HepG2 (cell line): Measurements from ENCODE around the gene PCDH12. TPM values are rescaled to one million over a fixed set of nuclear protein-coding genes. Genes with fewer than 3 reads are reported as not detected.

Experiments used
- ADNP ChIP-seq: sonication (generic); formaldehyde crosslinking; IDR thresholded peaks from 2 replicates; pipeline ENCODE4 v1.4.0; 2020; ENCODE audit warnings: missing genetic modification reagents
- CHCHD3 ChIP-seq: sonication (generic); formaldehyde crosslinking; IDR thresholded peaks from 2 replicates; pipeline ENCODE4 v1.8.0; 2022; ENCODE audit warnings: mild to moderate bottlenecking, missing genetic modification reagents, moderate library complexity
- DNMT3B ChIP-seq: conservative IDR thresholded peaks from 2 replicates; pipeline ENCODE4 v1.6.1; 2016; ENCODE audit warnings: missing biosample characterization, control low read depth
- GPN1 ChIP-seq: sonication (generic); formaldehyde crosslinking; IDR thresholded peaks from 2 replicates; pipeline ENCODE4 v1.5.1; 2020; ENCODE audit warnings: missing genetic modification reagents, borderline replicate concordance
- GTF2F1 ChIP-seq: fragments of 150-350 bp; IDR thresholded peaks from 2 replicates; pipeline ENCODE4 v1.6.1; 2014; ENCODE audit warnings: low read length
- HNF4A ChIP-seq: sonication (generic); formaldehyde crosslinking; IDR thresholded peaks from 2 replicates; pipeline ENCODE4 v1.4.0; 2020; ENCODE audit warnings: missing genetic modification reagents
- MXI1 ChIP-seq: IDR thresholded peaks from 3 replicates; pipeline ENCODE4 v1.6.1; 2012; ENCODE audit warnings: low read depth, low read length, inconsistent platforms, borderline replicate concordance
- NFIC ChIP-seq: IDR thresholded peaks from 2 replicates; pipeline ENCODE4 v1.6.1; 2012; ENCODE audit warnings: mild to moderate bottlenecking, low read length, inconsistent platforms
- POGK ChIP-seq: sonication (generic); formaldehyde crosslinking; conservative IDR thresholded peaks from 2 replicates; pipeline ENCODE4 v1.8.0; 2022; ENCODE audit warnings: mild to moderate bottlenecking, moderate library complexity, missing genetic modification reagents
- RFX5 ChIP-seq: IDR thresholded peaks from 2 replicates; pipeline ENCODE4 v1.6.1; 2011; ENCODE audit warnings: low read depth, low read length, improper control_type of control experiment
- SIX4 ChIP-seq: sonication (generic); formaldehyde crosslinking; IDR thresholded peaks from 2 replicates; pipeline ENCODE4 v1.4.0; 2020; ENCODE audit warnings: missing genetic modification reagents
- SSRP1 ChIP-seq: IDR thresholded peaks from 2 replicates; pipeline ENCODE4 v1.6.1; 2016; ENCODE audit warnings: control low read depth
- TRIM22 ChIP-seq: fragments of 450-650 bp; IDR thresholded peaks from 2 replicates; pipeline ENCODE4 v1.6.1; 2017
- ZNF101 ChIP-seq: sonication (generic); formaldehyde crosslinking; IDR thresholded peaks from 2 replicates; pipeline ENCODE4 v1.4.0; 2020; ENCODE audit warnings: mild to moderate bottlenecking, low read depth, missing genetic modification reagents, borderline replicate concordance
- ZNF275 ChIP-seq: sonication (generic); formaldehyde crosslinking; IDR thresholded peaks from 2 replicates; pipeline ENCODE4 v1.8.0; 2022; ENCODE audit warnings: missing genetic modification reagents, mild to moderate bottlenecking, inconsistent platforms, borderline replicate concordance
- ZNF574 ChIP-seq: sonication (generic); formaldehyde crosslinking; IDR thresholded peaks from 2 replicates; pipeline ENCODE4 v1.4.0; 2020; ENCODE audit warnings: missing genetic modification reagents
- ZNF598 ChIP-seq: sonication (generic); formaldehyde crosslinking; IDR thresholded peaks from 2 replicates; pipeline ENCODE4 v1.5.1; 2020; ENCODE audit warnings: mild to moderate bottlenecking, missing genetic modification reagents, borderline replicate concordance
- ZNF710 ChIP-seq: sonication (generic); formaldehyde crosslinking; IDR thresholded peaks from 2 replicates; pipeline ENCODE4 v1.5.0; 2020; ENCODE audit warnings: mild to moderate bottlenecking, missing genetic modification reagents, borderline replicate concordance
- ZNF747 ChIP-seq: sonication (generic); formaldehyde crosslinking; IDR thresholded peaks from 2 replicates; pipeline ENCODE4 v1.8.1; 2023; ENCODE audit warnings: missing genetic modification reagents, mild to moderate bottlenecking, borderline replicate concordance
- ZNF891 ChIP-seq: sonication (generic); formaldehyde crosslinking; IDR thresholded peaks from 2 replicates; pipeline ENCODE4 v1.5.0; 2020; ENCODE audit warnings: mild to moderate bottlenecking, missing genetic modification reagents
- ZSCAN30 ChIP-seq: sonication (generic); formaldehyde crosslinking; IDR thresholded peaks from 2 replicates; pipeline ENCODE4 v1.5.0; 2020; ENCODE audit warnings: mild to moderate bottlenecking, missing genetic modification reagents
- polyA plus RNA-seq, 8 experiments: library from polyadenylated mRNA; depleted of rRNA in 3 of 8; stranded (reverse) in 7 of 8; unstranded in 1 of 8; fragments of >200 nt; fragmentation: Illumina TruSeq in 4 of 8; extraction: Trizol in 4 of 8; gene quantifications; 2 replicates each; pipeline versions ENCODE4 v1.2.1 to v1.2.3, GENCODE V29; 2011 to 2016; ENCODE audit warnings: low read depth in 4 of 8, missing spikeins in 1 of 8, mixed read lengths in 1 of 8; ENCODE audit not compliant: insufficient read depth in 1 of 8
- total RNA-seq, 5 experiments: library from RNA; depleted of rRNA; stranded (reverse); fragments of >200 nt; fragmentation: Illumina TruSeq; extraction: Trizol; gene quantifications; 2 replicates each; pipeline ENCODE4 v1.2.3, GENCODE V29; 2016; ENCODE audit warnings: low read depth in 1 of 5
- TF ChIP-seq, protein P1 (sequence below): IDR thresholded peaks from 2 replicates; pipeline ENCODE4 v1.6.1; 2016

Gene PCDH12
- total and polyA plus RNA-seq, 2 of the 13 experiments (the other 11 are each of a cell fraction or from before 2014, with no cell fraction given) = not detected

GRCh38 chr5:141914199-141914743 is 43.7 kb downstream of the PCDH12 start (continued):
- TF ChIP-seq ZNF710 (CRISPR knock-in tag) (no peak), ZSCAN30 (no peak), POGK (CRISPR knock-in tag) (no peak), MXI1 (no peak; the same call in 2 of the 3 replicates), DNMT3B (CRISPR knock-in tag) (no peak), GPN1 (CRISPR knock-in tag) (no peak), ZNF574 (CRISPR knock-in tag) (peak; percentile 49; the same call in 1 of the 2 replicates), TRIM22 (no peak), ZNF101 (CRISPR knock-in tag) (no peak), SSRP1 (no peak), ZNF747 (no peak), NFIC (no peak), ZNF891 (CRISPR knock-in tag) (peak; percentile 73), HNF4A (CRISPR knock-in tag) (peak; percentile 26; the same call in 1 of the 2 replicates), RFX5 (no peak), ZNF275 (CRISPR knock-in tag) (no peak), SIX4 (CRISPR knock-in tag) (no peak), GTF2F1 (no peak), ADNP (no peak), ZNF598 (CRISPR knock-in tag) (no peak; the same call in 1 of the 2 replicates), CHCHD3 (CRISPR knock-in tag) (no peak)
- TF ChIP-seq, protein P1, sequence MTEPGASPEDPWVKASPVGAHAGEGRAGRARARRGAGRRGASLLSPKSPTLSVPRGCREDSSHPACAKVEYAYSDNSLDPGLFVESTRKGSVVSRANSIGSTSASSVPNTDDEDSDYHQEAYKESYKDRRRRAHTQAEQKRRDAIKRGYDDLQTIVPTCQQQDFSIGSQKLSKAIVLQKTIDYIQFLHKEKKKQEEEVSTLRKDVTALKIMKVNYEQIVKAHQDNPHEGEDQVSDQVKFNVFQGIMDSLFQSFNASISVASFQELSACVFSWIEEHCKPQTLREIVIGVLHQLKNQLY (CRISPR knock-in tag) = peak; percentile 89
